Measurements from ENCODE around the gene CHAF1A.

CHAF1A gene

GRCh38 chr19:4371247-4372164 lies 30.9 kb upstream of the CHAF1A start:
- TF ChIP-seq POLR2AphosphoS5 (IDR thresholded peaks at IDR 0.05; ENCODE audit: low read depth, low read length): no peak
- no peak for TF ChIP-seq SIN3A (IDR thresholded peaks at IDR 0.05; ENCODE audit: borderline replicate concordance, insufficient read depth, low read length)
- no peak for TF ChIP-seq TAF1 (IDR thresholded peaks at IDR 0.05; ENCODE audit: borderline replicate concordance, insufficient read depth, low read length)
- TF ChIP-seq FOXP2 (optimal IDR thresholded peaks at IDR 0.05; ENCODE audit: borderline replicate concordance, extremely low read depth, extremely low read length, insufficient read depth): no peak
- no peak for TF ChIP-seq REST (IDR thresholded peaks at IDR 0.05; ENCODE audit: insufficient read depth in 1 of 2, low read depth in 2 of 2, low read length in 2 of 2)

GRCh38 chr19:4372165-4373012 lies 30.1 kb upstream of the CHAF1A start:
- TF ChIP-seq FOXP2 (optimal IDR thresholded peaks at IDR 0.05; ENCODE audit: borderline replicate concordance, extremely low read depth, extremely low read length, insufficient read depth): no peak

GRCh38 chr19:4373013-4373367 lies 29.4 kb upstream of the CHAF1A start:
- no peak for TF ChIP-seq FOXP2 (optimal IDR thresholded peaks at IDR 0.05; ENCODE audit: borderline replicate concordance, extremely low read depth, extremely low read length, insufficient read depth)
- no peak for TF ChIP-seq REST (IDR thresholded peaks at IDR 0.05; ENCODE audit: insufficient read depth in 1 of 2, low read depth in 2 of 2, low read length in 2 of 2)
- no peak for TF ChIP-seq TAF1 (IDR thresholded peaks at IDR 0.05; ENCODE audit: borderline replicate concordance, insufficient read depth, low read length)
- no peak for TF ChIP-seq POLR2AphosphoS5 (IDR thresholded peaks at IDR 0.05; ENCODE audit: low read depth, low read length)
- TF ChIP-seq SIN3A (IDR thresholded peaks at IDR 0.05; ENCODE audit: borderline replicate concordance, insufficient read depth, low read length): no peak

GRCh38 chr19:4373601-4374497 lies 28.6 kb upstream of the CHAF1A start:
- no peak for TF ChIP-seq FOXP2 (optimal IDR thresholded peaks at IDR 0.05; ENCODE audit: borderline replicate concordance, extremely low read depth, extremely low read length, insufficient read depth)
- no peak for TF ChIP-seq TAF1 (IDR thresholded peaks at IDR 0.05; ENCODE audit: borderline replicate concordance, insufficient read depth, low read length)
- TF ChIP-seq REST (IDR thresholded peaks at IDR 0.05; ENCODE audit: insufficient read depth in 1 of 2, low read depth in 2 of 2, low read length in 2 of 2): no peak
- TF ChIP-seq POLR2AphosphoS5 (IDR thresholded peaks at IDR 0.05; ENCODE audit: low read depth, low read length): no peak

Measured in PFSK-1 (cell line).